ENCODE results near the gene CADM1.

CADM1 gene

GRCh38 chr11:115527534-115528125, 23.4 kb upstream of the CADM1 start:
- Histone ChIP-seq H3K36me3 (replicated peaks) (no peaks in the 10 kb centered on the region), H3K9me3 (no peaks in the 10 kb centered on the region), H3K27me3 (ENCODE audit: low read depth) (peaks cover 9% of the 10 kb centered on the region), H3K4me3 (no peak overlapping the region), H3K4me1 (no peaks in the 10 kb centered on the region)
- no peak for DNase-seq (ENCODE audit: low spot score in 2 of 2)
- in situ Hi-C loops (cut with MboI; ENCODE audit: low sequenced_read_pairs): no loop called here

- no peaks in the 10 kb centered on the region for H3K36me3 ChIP-seq (replicated peaks)
- in situ Hi-C loops (cut with MboI; ENCODE audit: low sequenced_read_pairs): no loop called here
- no peaks in the 10 kb centered on the region for H3K9me3 ChIP-seq
- no peak for DNase-seq (ENCODE audit: low spot score in 2 of 2)
- no peaks in the 10 kb centered on the region for H3K4me1 ChIP-seq
- peaks cover 9% of the 10 kb centered on the region for H3K27me3 ChIP-seq (ENCODE audit: low read depth)
- H3K4me3 ChIP-seq: no peak overlapping the region
These were observed 21.4 kb upstream of the CADM1 start for GRCh38 chr11:115525531-115526006.

DNA sequence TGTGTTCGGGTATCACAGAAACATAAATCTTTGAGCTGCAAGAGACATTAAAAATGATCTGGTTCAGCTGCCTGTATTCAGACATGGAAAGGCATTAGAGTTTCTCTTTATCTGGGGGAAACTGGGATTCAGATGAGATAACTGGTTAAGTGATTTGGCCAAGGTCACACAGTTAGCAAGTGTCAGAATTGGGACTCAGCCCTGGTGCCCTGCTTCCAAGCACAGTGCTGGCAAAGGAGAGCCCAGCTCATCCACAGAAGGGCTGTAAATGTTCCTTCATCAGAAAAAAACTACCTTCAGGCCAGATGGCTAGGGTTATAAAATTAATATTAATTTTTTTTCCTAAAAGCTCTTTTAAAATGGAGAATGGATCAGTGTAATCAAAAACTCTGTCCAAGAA, 20.4 kb upstream of the CADM1 start:
- DNase-seq (ENCODE audit: low spot score in 2 of 2): no peak
- no peaks in the 10 kb centered on the region for H3K4me1 ChIP-seq

DNA sequence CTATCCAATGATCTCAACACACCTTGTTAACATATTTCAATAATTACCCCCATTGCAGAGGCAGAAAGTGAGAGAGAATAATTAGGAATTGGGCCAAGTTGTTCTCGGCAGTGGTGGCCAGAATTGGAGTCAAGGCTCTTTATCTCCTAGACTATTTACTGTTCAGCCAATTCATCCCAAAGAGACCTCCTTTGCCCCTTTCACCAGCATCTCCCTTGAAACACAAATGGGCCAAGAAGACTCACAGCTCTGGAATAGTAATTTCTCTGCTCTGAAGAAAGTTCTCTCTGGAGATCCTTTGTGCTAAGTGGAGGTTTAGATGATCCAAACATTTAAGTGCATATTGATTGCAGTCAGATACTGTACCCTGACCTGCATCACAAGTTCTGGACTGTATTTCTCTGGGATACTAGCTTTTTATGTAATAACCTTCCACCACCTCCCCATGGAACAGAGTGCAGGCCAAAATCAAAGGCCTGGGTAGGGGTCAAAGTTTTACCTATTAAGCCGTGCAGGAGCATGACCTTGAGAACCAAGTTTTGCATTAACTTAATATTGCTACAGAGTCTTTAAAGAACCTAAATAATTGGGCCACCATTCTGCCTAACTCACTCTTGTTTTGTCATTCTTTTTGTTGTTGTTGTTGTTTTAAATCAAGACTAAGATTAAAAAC, 19.6 kb upstream of the CADM1 start:
- Histone ChIP-seq H3K36me3 (replicated peaks) (no peaks in the 10 kb centered on the region), H3K27me3 (ENCODE audit: low read depth) (no peaks in the 10 kb centered on the region), H3K9me3 (no peaks in the 10 kb centered on the region), H3K4me3 (no peak overlapping the region), H3K4me1 (no peaks in the 10 kb centered on the region)
- DNase-seq (ENCODE audit: low spot score in 2 of 2): no peak
- in situ Hi-C loops (cut with MboI; ENCODE audit: low sequenced_read_pairs): no loop called here

More for the DNA sequence above, 20.4 kb upstream of the CADM1 start:
- Histone ChIP-seq H3K36me3 (replicated peaks) (no peaks in the 10 kb centered on the region), H3K9me3 (no peaks in the 10 kb centered on the region), H3K27me3 (ENCODE audit: low read depth) (peaks cover 5% of the 10 kb centered on the region; the same call in 1 of the 2 replicates), H3K4me3 (no peak overlapping the region)
- in situ Hi-C loops (cut with MboI; ENCODE audit: low sequenced_read_pairs): no loop called here

DNA sequence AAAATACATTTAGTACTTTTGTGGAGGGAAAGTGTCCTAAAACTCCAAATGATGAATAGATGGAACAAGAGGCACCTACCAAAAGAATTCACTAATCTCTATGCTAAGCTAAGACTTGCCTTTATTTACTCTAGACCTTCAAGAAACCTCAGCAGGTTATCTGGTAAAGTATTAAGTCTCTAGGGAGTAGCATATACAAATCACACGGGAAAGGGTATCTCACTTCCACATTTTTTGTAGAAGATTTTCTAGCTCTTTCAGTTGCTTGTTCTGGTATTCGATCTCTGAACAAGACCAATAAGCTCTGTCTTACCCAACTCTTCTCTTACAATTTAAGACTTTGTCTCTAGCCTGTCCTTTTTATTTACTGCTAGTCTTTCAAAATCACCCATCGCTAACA, 18.1 kb upstream of the CADM1 start:
- in situ Hi-C loops (cut with MboI; ENCODE audit: low sequenced_read_pairs): no loop called here
- no peaks in the 10 kb centered on the region for H3K9me3 ChIP-seq
- H3K36me3 ChIP-seq (replicated peaks): no peaks in the 10 kb centered on the region
- no peaks in the 10 kb centered on the region for H3K4me1 ChIP-seq
- no peak for DNase-seq (ENCODE audit: low spot score in 2 of 2)
- H3K4me3 ChIP-seq: no peak overlapping the region
- no peaks in the 10 kb centered on the region for H3K27me3 ChIP-seq (ENCODE audit: low read depth)

DNA sequence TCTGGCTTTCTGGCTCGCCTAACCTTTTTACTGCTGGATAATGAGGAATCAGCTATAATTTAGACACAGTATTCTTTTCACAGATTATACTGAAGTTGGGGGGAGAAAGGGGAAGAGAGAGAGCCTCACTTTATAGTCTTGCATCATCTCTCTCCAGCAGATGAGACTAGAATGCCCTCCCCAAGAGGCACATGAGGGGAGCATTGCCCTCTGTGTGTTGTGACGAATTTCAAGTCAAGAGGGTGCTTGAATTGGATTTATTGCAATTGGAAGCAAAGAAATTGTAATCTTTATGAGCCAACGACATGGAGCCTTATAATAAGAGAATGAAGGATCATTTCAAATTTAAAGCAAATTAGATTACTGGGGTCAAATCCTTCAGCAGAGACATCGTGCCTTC, 17.6 kb upstream of the CADM1 start:
- no peaks in the 10 kb centered on the region for H3K36me3 ChIP-seq (replicated peaks)
- no peak overlapping the region for H3K4me3 ChIP-seq
- H3K9me3 ChIP-seq: no peaks in the 10 kb centered on the region
- DNase-seq (ENCODE audit: low spot score in 2 of 2): no peak
- in situ Hi-C loops (cut with MboI; ENCODE audit: low sequenced_read_pairs): no loop called here
- H3K27me3 ChIP-seq (ENCODE audit: low read depth): no peaks in the 10 kb centered on the region
- H3K4me1 ChIP-seq: no peaks in the 10 kb centered on the region

- H3K9me3 ChIP-seq: no peaks in the 10 kb centered on the region
- H3K36me3 ChIP-seq (replicated peaks): no peaks in the 10 kb centered on the region
- in situ Hi-C loops (cut with MboI; ENCODE audit: low sequenced_read_pairs): no loop called here
- no peak overlapping the region for H3K4me3 ChIP-seq
- DNase-seq (ENCODE audit: low spot score in 2 of 2): no peak
- peaks cover under 1% of the 10 kb centered on the region; the same call in 1 of the 2 replicates for H3K27me3 ChIP-seq (ENCODE audit: low read depth)
- H3K4me1 ChIP-seq: no peaks in the 10 kb centered on the region
These were observed 14.9 kb upstream of the CADM1 start for GRCh38 chr11:115518983-115519628.

DNA sequence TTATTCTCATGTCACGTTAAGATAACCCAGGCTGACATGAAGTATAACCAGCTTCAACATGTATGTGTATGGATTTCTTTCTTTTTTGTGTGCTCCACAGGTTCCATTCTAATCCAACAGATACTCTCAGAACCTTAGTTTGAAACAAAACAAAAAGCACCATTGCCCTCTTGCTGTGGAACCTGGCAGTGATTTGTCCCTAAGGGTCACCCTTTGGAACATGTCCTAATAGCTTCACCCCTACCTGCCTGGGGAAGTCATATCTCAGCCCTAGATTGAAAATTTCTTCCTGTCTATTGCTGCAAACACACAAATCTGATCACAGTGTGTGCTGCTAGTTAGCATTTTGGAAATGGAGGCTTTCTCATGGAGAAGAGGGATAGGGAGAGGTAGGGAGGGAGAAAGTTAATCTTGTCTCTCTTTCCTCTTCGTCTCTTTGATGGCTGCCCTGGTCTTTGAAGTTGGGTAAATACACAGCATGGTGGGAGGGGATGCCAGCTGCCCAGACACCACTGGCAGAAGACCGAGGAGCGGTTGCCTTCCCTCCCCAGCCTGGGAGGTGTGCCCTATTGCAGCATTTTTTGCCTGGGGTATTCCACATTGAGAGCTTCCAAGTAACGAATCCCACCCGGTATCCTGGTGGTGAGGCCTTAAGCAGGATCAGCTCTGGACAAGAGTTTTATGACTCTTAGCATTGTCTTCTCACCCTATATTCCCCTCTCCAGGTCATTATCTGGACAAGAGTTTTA, 11.6 kb upstream of the CADM1 start:
- peaks cover 22% of the 10 kb centered on the region; the same call in 1 of the 2 replicates for H3K27me3 ChIP-seq (ENCODE audit: low read depth)
- no peaks in the 10 kb centered on the region for H3K36me3 ChIP-seq (replicated peaks)
- in situ Hi-C loops (cut with MboI; ENCODE audit: low sequenced_read_pairs): no loop called here
- H3K4me3 ChIP-seq: no peak overlapping the region
- no peaks in the 10 kb centered on the region for H3K9me3 ChIP-seq
- no peaks in the 10 kb centered on the region for H3K4me1 ChIP-seq
- no peak for DNase-seq (ENCODE audit: low spot score in 2 of 2)

DNA sequence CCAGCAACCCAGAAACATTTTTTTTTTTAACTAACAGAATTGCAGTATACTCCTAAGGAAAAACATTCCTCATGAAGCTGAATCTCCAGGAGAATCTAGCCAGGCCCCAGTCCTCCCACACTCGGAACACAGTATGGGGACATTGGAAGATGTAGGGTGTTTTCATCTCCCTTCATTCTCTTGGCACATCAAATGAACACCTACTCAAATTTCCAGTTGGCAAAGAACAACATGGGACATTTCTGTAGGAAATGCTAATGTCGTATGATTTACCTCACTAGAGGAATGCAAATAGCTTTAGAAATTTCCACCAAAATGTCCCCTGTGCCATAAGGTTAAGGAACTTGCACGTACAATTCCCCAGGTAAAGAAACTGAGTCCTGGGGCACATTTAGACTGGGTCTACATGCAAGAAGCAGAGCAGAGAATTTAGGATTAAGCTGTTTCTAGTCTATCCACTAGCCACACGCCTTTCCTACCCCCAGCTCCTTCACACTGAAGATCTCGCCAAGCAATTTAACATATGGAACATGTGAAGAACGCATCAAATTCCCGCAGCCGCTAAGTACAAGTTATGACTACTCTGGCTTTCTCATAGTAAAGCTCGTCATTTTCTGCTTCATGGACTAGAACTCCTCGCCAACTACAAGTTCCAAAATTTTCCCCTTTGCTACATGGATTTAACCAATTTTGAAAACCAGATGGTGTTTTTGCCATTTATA, 2.9 kb upstream of the CADM1 start:
- Histone ChIP-seq H3K9me3 (no peaks in the 10 kb centered on the region), H3K4me1 (peaks cover 5% of the 10 kb centered on the region; the same call in 1 of the 2 replicates), H3K27me3 (ENCODE audit: low read depth) (peaks cover 39% of the 10 kb centered on the region), H3K4me3 (no peak overlapping the region), H3K36me3 (replicated peaks) (no peaks in the 10 kb centered on the region)
- DNase-seq (ENCODE audit: low spot score in 2 of 2): no peak
- in situ Hi-C loops (cut with MboI; ENCODE audit: low sequenced_read_pairs): no loop called here

DNA sequence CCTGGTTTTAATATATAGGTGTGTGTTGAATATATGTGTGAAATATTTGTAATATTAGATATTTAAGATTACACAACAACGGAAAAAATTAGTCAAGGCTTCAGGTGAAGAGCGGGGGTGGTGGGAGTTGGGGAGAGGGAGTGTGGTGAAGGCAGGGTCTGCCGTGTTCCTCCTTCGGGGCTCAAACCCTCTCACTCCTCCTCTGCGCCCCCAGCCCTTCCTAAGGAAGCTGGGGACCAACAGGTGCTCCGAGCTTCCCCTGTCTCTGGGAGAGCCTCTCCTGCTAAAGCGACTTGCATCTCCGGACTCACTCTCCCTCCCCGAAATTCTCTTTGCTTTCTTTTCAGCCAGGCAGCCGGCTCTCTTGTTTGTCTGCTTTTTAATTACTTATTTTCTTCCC, 960 bp upstream of the CADM1 start:
- no peak for DNase-seq (ENCODE audit: low spot score in 2 of 2)
- peaks cover 36% of the 10 kb centered on the region for H3K27me3 ChIP-seq (ENCODE audit: low read depth)
- H3K9me3 ChIP-seq: no peaks in the 10 kb centered on the region
- in situ Hi-C loops (cut with MboI; ENCODE audit: low sequenced_read_pairs): no loop called here
- no peaks in the 10 kb centered on the region for H3K36me3 ChIP-seq (replicated peaks)
- peak overlapping the region; percentile 46 for H3K4me3 ChIP-seq
- peaks cover 10% of the 10 kb centered on the region for H3K4me1 ChIP-seq

GRCh38 chr11:115503886-115504275, 334 bp downstream of the CADM1 start:
- in situ Hi-C loops (cut with MboI; ENCODE audit: low sequenced_read_pairs): no loop called here
- Histone ChIP-seq H3K4me3 (peak overlapping the region; percentile 46), H3K36me3 (replicated peaks) (no peaks in the 10 kb centered on the region), H3K9me3 (no peaks in the 10 kb centered on the region), H3K4me1 (peaks cover 10% of the 10 kb centered on the region), H3K27me3 (ENCODE audit: low read depth) (peaks cover 34% of the 10 kb centered on the region)
- DNase-seq (ENCODE audit: low spot score in 2 of 2): no peak

GRCh38 chr11:115503083-115503885, 931 bp downstream of the CADM1 start:
- Histone ChIP-seq H3K4me1 (peaks cover 15% of the 10 kb centered on the region), H3K4me3 (peak overlapping the region; percentile 46), H3K36me3 (replicated peaks) (no peaks in the 10 kb centered on the region), H3K9me3 (no peaks in the 10 kb centered on the region), H3K27me3 (ENCODE audit: low read depth) (peaks cover 34% of the 10 kb centered on the region)
- DNase-seq (ENCODE audit: low spot score in 2 of 2): peak; percentile 41 to 69
- in situ Hi-C loops (cut with MboI; ENCODE audit: low sequenced_read_pairs): no loop called here
